ENCODE data around the gene TMTC2.

TMTC2 gene

DNA sequence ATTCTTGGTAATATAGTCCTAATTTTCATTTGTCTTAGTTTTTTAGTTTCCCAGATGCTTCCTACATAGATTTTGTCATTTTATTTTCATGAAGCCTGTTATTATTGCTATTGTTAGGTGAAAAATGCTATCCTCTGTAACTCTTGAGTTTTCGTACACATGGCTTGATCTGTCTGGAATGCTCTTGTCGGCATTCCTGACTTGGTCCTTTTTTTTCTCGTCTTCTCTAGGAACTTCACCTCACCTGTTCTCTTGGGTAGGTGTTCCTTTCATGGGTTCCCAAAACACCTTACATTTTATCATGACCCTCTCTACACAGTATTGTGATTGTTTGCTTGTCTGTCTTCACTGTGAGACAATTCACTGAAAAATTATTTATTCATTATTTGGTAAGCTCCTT, 267.4 kb downstream of the TMTC2 start:
- no peak for DNase-seq (ENCODE audit: low spot score)

DNA sequence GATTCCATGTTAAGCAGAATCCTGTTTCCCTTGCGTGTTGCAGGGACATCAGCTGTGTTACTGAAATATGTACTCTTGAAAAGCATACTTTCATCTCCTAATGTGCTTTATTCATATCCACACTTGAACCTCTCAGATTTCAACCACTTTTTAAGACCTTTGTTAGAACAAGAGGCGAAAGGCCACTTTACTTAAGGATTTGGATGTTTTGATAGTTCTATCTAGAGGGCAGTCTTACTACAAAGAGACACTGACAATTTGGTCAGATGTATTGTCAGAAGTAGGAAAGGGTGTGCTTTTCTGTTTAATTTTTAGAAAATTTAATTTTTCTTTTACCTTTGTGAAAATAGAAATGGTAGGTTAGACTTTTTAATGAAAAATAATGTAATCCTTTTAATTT, 267.9 kb downstream of the TMTC2 start:
- no peak for DNase-seq (ENCODE audit: low spot score)

DNA sequence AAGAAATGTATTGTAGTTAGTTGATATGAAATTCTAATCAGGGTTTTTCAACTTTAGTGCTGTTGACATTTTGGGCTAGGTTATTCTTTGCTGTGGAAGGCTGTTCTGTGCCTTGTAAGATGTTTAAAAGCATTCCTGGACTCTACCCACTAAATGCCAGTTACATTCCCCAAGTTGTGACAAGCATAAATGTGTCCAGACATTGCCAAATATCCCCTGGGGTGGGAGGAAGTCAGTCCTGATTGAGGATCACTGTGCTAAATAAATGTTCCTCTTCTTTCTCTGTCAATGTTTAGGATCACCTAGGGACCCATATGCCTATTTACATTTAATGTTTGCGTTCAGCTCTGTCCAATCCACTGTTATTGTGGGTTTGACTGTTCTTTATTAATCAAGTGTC, 268.3 kb downstream of the TMTC2 start:
- no peak for DNase-seq (ENCODE audit: low spot score)

DNA sequence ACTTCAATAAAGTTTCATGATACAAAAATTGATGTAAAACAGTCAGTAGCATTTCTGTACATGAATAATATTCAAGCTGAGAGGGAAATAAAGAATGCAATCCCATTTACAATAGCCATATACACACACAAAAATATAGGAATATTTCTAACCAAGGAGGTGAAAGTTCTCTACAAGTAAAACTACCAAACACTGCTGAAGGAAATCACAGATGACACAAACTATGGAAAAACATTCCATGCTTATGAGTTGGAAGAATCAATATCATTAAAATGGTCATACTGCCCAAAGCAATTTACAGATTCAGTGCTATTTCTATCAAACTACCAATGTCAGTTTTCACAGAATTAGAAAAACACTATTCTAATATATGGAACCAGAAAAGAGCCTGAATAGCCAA, 272.3 kb downstream of the TMTC2 start:
- DNase-seq (ENCODE audit: low spot score), result no peak

DNA sequence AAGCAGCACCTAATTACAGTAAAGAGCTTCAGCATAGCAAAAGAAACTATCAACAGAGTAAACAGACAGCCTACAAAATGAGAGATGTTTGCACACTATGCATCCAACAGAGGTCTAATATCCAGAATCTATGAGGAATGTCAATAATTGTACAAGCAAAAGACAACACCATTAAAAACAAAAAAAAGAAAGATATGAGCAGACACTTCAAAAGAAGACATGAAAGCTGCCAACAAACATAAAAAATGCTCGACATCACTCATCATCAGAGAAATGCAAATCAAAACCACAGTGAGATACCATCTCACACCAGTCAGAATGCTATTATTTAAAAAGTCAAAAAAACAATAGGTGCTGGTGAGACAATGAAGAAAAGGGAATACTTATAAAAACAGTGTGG, 273.1 kb downstream of the TMTC2 start:
- DNase-seq (ENCODE audit: low spot score), result no peak

DNA sequence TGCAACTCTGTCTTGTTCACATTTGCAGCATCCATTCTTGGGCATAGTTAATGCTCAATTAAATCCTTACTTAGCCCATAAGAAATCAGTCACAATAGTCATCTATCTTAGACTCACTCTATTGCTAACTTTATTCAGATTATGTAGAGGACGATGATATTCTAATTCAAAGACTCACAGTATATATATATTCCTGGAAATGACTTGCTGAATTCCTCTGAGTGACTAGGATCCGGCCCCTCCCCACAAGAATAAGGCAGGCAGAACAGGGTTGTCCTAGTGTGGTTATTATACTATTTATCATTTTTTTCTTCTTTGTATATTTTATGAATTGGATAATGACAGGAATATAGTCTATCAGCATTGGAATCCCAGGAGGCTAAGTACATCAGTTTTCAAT, 275.1 kb downstream of the TMTC2 start:
- no peak for DNase-seq (ENCODE audit: low spot score)

DNA sequence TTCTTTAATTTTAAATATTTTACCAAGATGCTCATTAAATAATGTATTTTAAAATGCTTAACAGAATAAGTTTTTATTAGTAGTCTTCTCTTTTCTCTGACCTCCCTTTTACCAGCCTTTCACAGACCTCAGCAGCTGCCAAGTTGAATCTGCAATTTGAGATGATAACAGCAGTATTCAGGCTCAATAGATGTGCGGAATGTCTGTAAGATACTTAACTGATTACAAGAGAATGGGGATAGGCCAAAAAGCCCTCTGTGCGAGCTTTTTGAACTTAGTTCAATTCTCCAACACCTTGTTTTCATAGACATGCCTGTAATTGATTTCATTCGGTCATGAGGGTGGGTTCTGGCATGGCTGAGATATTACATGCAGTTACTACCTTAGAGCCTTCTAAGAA, 277.2 kb downstream of the TMTC2 start:
- no peak for DNase-seq (ENCODE audit: low spot score)

DNA sequence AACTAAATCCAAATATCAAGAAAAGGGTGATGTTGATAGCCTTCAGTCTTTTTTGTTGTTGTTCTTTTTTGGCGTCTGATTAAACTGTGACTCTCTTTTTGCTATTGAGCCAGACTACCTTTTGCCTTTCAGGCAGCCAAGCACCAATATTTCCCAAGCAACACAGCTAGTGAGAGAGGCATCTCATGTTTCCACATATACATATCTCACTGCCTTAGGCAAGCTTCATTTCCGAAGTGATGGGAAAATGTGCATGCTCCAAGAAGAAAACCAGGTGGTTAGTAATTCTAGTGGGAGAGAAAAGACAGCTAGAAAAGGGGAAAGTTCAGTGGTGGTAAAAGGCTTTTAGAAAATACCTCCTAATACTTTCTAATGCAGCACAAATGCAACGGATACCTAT, 277.7 kb downstream of the TMTC2 start:
- no peak for DNase-seq (ENCODE audit: low spot score)

DNA sequence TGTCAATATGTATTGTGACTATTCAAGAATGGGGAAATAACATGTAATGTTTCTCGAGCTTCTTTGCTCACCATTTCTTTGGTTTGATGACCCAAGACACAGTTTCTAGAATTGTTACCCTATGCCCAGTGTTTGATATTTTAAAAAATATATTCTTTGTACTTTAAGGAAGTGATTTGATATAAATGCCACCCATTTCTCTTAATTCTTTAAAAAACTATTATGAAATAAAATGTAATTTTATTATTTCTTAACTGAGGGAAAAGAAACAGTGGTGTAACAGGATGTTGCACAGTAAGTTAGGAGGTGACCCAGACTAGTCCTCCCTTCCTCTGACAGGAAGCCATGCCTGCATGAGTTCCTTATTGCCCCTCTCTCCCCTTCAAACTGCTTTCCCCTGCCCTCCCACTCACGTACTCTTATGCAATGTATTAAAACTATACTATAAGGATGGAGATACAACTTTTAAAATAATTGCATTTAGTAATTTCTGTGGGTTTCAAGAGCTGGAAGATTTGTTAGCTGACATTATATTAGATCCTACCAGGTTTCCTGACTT, 279.4 kb downstream of the TMTC2 start:
- no peak for DNase-seq (ENCODE audit: low spot score)

DNA sequence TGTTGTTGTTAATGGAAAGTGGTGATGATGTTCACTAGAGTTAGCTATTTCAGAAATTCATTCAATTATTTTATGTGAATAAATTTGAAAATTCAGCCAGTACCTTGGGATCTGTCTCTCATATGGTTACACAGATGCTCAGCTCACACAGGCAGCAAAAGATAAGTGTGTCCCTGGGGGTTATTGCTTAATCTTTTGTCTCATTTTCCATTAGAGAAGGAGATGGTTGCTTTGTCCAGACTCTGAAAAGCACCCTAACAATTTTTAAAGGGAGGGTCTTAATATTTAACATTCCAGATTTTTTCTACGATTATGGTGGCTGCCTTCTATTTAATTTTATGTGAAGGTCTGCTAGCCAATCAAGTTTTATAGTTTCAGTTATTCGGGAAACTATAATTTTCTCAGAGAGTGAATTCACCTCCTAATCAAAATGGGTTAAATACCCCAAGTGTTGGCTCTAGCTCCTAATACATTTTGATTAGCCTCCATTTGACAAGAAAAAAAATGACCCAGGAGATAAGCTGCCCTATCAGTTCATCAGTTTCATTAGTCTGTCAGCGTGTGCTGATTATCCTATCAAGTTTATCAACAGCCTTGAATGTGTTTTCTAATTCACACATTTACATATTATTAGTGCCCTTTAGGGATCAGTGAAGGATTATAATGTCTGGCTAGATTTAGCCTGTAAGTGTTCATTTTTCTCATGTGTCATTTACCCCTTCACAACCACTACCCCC, 282.1 kb downstream of the TMTC2 start:
- no peak for DNase-seq (ENCODE audit: low spot score)

DNA sequence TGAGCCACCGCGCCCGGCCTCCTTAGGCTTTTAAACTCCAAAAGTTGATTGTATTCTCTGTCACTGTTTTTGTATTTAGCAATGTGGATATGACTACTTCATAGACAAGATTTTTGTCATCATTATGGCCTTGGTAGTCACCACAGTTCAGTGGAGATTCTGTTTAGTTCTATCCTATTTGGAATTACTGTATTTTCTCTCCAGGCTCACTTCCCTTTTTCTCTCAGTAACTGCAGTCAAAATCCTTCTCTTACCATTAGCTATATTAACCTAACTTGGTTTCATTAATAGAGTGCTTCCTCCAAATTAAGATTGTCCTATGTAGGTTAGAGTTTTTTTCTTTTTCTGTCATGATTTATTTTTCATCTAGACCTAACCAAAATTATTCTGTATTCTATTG, 283.9 kb downstream of the TMTC2 start:
- DNase-seq (ENCODE audit: low spot score), result no peak

DNA sequence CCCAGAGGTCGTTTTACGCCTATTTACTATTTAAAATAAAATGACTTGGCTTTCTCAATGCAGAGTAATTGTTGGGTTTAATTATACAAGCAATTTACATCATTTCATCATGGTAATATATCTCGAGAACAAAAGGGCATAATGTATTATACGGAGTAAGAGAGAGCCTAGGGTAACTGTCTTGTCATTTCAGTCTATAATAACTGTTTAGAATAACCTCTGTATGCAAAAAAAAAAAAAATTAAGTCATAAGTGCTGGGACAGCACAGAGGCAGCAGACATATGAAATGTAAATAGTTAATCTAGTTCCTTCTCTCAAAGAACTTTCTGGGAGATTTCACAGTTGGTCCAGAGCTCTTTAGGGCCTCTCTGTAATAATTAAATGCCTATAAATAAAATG, 284.9 kb downstream of the TMTC2 start:
- no peak for DNase-seq (ENCODE audit: low spot score)

DNA sequence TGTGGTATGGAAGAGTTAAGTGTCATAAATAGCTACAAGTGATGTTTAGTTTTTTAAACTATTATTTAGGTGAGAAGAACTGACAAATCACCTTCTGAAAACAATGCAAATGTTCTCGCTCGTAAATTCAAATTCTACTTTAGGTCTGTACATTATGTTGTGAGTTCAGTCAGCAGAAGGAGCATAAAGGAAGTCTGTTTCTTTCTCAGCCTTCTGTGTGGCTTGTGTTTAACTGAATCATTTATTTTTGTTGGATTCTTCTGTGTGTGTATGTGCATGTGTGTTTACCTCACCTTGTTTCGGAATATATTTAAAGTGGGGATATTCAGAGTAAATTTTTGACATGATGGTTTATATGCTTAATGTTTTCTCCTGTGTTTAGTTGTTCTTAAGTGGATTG, 285.9 kb downstream of the TMTC2 start:
- no peak for DNase-seq (ENCODE audit: low spot score)

DNA sequence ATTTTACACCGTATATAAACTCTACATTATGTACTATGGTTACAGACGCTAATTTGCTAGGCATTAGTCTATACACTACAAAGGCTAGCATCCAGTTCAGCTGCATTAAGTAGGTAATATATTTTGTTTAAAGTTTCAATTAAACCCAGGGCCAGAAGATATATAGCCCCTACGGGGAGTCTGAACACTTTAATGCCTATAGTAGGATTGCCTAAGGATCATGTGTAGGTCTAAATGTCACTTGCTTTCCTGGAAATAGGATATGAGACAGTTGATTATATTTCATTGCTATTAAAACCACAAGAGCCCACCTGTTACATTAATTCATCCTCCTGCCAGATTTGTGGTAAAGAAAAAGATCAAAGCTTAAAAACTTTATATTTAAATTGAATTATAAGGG, 286.9 kb downstream of the TMTC2 start:
- no peak for DNase-seq (ENCODE audit: low spot score)

DNA sequence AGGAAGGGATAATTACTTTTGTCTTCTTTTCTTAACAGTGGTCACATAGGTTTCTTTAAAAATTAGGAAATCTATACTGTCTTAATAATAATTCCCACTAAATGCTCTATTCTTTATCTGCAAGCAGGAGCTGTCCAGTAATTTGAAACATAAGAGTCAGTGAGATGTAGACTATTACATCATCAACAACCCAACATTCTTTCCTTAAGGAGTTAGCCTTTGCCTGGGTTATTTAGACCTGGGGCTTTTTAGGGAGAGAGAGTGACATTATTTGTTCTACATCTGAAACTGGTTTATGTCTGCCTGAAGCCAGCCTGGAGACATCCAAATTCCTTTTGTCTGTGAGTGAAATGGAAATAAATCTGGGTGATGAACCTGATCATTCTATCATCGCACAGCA, 294.4 kb downstream of the TMTC2 start:
- no peak for DNase-seq (ENCODE audit: low spot score)

DNA sequence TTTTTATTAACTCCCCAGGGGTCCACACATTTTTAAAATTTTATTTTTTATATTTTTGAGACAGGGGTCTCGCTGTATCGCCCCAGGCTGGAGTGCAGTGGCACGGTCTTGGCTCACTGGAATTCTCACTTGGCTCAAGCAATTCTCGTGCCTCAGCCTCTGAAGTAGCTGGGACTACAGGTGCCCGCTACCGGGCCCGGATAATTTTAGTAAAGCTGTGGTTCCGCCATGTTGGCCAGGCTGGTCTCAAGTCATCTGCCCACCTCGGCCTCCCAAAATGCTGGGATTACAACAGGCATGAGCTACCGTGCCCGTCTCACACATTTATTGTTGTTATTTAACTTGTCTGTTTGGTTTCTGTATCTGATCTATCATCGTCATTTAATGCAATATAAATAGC, 307.4 kb downstream of the TMTC2 start:
- DNase-seq (ENCODE audit: low spot score), result no peak

DNA sequence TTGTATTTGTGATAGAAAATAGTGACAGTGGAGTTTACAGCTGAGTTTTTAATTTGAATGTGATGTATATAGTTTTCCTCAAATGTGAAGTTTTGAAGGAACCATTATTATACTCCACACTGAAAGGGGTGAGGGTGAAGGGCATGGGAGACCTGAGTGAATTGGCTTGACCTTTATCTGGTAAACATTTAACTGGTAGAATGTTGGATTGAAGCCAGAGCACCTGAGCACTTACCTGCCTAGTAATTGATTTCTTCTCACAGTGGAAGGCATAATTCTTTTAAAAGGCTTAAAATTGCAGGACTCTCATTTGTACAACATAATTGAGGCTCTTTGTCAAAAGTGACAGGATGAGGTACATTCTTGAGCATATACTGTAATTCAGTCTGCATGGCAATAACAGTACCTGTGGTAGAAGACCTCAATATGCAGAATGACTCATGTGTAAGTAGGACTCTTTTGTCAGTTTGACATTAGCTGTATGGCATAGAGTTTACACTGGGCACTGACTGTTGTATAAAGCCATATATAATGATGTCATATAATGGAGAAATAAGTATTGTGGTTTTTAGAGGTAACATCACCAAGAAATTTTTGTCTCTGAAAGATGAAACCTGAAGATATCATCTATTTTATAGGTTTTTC, 309.6 kb downstream of the TMTC2 start:
- no peak for DNase-seq (ENCODE audit: low spot score)

DNA sequence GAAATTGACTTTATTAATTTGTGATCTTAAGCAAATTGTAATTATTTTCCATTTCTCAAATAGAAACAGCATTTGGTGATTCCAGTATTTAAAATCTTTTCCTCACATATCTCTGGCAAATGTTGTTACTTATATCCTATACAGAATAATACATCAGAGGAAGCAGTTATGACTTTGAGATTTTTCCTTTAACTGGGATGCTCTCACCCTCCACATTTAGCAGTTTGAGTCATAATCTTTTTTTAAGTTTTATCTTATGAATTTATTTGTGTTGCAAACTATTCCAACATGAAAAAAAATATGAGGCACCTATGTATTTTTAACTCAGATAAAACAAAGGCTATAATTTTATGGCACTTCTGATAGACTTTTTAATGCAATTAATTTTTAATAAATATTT, 311.8 kb downstream of the TMTC2 start:
- no peak for DNase-seq (ENCODE audit: low spot score)

DNA sequence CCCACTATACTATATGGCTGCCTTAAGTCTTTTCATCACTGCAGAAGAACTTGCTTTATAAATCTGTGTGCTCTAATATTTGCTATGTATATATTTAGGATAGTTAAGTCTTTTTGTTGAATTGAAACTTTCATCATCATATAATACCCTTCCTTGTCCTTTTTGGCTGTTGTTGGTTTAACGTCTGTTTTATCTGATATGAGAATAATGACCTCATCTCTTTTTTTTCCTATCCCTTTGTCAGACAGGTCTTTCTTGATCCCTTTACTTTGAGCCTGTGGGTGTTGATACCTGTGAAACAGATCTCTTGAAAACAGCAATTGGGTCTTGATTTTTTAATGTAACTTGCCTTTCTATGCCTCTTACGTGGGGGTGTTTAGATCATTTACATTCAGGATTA, 316.3 kb downstream of the TMTC2 start:
- DNase-seq (ENCODE audit: low spot score), result no peak

DNA sequence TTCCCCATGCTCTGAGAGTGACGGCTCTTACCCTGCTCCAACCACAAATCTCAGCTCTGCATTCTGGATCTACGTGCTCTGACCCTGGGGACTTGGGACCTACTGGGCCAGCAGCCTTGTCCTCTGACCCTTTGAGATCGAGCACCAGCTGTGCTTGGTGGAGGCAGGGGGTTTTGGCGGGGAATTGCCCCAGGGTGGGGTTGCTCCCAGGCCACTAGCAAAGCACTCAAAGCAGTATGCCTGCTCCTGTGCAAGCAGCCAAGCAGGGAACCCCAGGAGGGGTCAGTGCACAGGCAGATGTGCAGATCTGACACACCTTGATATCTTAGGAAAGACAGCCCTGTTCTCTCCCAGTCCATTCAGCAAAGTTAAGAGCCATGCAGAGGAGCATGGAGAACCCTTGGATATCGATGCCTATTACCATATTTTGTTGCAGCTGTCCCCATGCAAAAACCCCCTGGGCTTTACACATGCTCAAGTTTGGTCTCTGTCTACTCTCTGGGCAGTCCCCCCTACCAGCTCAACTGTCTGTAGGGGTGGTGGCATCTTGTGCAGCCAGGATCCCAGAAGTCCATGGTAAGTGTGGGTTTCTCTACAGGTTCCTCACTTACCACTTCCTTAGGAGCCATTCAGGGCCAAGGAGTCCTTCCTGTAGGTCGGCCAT, 319.0 kb downstream of the TMTC2 start:
- DNase-seq (ENCODE audit: low spot score), result no peak

DNA sequence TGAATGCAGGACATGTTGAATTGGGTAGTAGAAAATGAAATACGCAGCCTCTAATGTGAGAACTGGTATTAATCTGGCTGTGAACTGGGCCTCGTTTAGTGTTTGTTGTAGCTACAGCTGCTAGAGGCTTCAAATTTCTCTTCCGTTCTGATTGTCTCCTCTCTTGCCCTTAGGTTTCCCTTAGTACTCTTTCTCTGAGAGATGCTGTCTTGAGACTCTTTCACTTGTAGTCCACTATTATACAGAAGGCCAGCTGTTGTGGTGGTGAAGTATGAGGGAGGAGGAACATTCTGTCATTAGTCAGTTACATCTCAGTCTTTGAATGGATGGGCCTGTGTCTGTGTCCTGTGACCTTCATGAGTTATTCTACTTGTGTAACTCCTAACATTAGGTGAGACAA, 322.0 kb downstream of the TMTC2 start:
- DNase-seq (ENCODE audit: low spot score), result no peak

DNA sequence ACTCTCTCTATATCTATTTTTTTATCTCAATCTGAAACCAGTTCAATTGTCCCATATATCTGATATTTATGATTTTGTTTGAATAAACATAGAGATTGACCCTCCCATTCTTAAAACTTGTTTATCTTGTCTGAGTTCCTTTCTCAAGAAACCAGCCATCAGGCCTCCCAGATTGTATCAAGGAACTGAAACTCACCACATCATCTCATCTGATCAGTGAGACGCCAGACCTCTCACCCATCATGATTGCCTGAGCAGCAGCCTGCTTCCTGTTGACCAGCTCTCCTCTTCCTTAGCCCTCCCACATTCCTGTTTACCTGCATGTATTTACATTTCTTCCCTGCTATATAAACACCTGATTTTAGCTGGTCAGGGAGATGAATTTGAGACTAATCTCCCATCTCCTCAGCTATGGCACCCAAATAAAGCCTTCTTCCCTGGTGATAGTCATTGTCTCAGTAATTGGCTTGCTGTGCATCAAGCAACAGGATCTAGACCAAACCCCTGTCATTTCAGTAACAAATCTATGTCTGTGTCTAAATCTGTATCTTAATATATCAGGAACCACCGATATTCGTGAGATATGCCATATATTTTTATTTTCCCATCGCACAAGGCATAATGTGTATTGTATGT, 323.6 kb downstream of the TMTC2 start:
- no peak for DNase-seq (ENCODE audit: low spot score)

Measured in HuH-7.5 (cell line).